WTC11 (cell line): ENCODE measurements around the gene ZSWIM9. TPM values are rescaled to one million over a fixed set of nuclear protein-coding genes. Genes with fewer than 3 reads are reported as not detected.

Source experiments
- ATAC-seq: fragments of 200-7000 bp; cut with Tn5 transposase; 2 replicates; pipeline ENCODE4 v1.10.0; 2021; ENCODE audit warnings: mild to moderate bottlenecking, moderate library complexity
- CTCF ChIA-PET: fragments of 300-600 bp; sonication (Branson Sonifier 250); formaldehyde crosslinking; loops from one replicate; lab custom pipeline; 2021; ENCODE audit warnings: antibody characterized with exemption; lab: Charles Lee
- POLR2A ChIA-PET: fragments of 350-600 bp; sonication (Branson Sonifier 250); formaldehyde crosslinking; loops from one replicate; lab custom pipeline; 2021; ENCODE audit warnings: antibody characterized with exemption; lab: Charles Lee
- DNase-seq: peaks from one replicate; pipeline ENCODE4 v3.0.0; 2021; ENCODE audit warnings: low spot score
- H3K27ac Mint-ChIP-seq: 2 replicates; pipeline ENCODE4 v1.8.0; 2021; ENCODE audit warnings: mixed read lengths
- H3K27me3 Mint-ChIP-seq: 2 replicates; pipeline ENCODE4 v1.8.0; 2021; ENCODE audit warnings: low read depth, mild to moderate bottlenecking, moderate library complexity, mixed read lengths
- H3K36me3 Mint-ChIP-seq: 2 replicates; pipeline ENCODE4 v1.8.0; 2021; ENCODE audit warnings: mixed read lengths
- H3K4me1 Mint-ChIP-seq: 2 replicates; pipeline ENCODE4 v1.8.0; 2022; ENCODE audit warnings: mixed read lengths
- H3K4me3 Mint-ChIP-seq: 2 replicates; pipeline ENCODE4 v1.8.0; 2021; ENCODE audit warnings: mild to moderate bottlenecking, moderate library complexity, mixed read lengths
- H3K9me3 Mint-ChIP-seq: 2 replicates; pipeline ENCODE4 v1.8.0; 2021; ENCODE audit warnings: mixed read lengths
- ATF2 ChIP-seq: sonication (generic); formaldehyde crosslinking; IDR thresholded peaks from 2 replicates; pipeline ENCODE4 v1.8.1; 2022; ENCODE audit warnings: low read depth, missing genetic modification reagents, borderline replicate concordance
- ATF3 ChIP-seq: sonication (generic); formaldehyde crosslinking; conservative IDR thresholded peaks from 2 replicates; pipeline ENCODE4 v1.8.1; 2022; ENCODE audit warnings: mild to moderate bottlenecking, missing genetic modification reagents
- CDX4 ChIP-seq: fragments of 250-450 bp; sonication (Bioruptor Pico); IDR thresholded peaks from 2 replicates; pipeline ENCODE4 v1.9.0; 2021; ENCODE audit warnings: moderate library complexity, mild to moderate bottlenecking, inconsistent platforms, borderline replicate concordance
- CTCF ChIP-seq: fragments of 200-600 bp; IDR thresholded peaks from 2 replicates; pipeline ENCODE4 v1.8.0; 2022; ENCODE audit warnings: antibody characterized with exemption
- ESRRA ChIP-seq: sonication (generic); formaldehyde crosslinking; IDR thresholded peaks from 2 replicates; pipeline ENCODE4 v1.8.1; 2022; ENCODE audit warnings: mild to moderate bottlenecking, missing genetic modification reagents, borderline replicate concordance
- ETV6 ChIP-seq: sonication (generic); formaldehyde crosslinking; IDR thresholded peaks from 2 replicates; pipeline ENCODE4 v1.8.1; 2022; ENCODE audit warnings: mild to moderate bottlenecking, missing genetic modification reagents
- MLX ChIP-seq: sonication (generic); formaldehyde crosslinking; IDR thresholded peaks from 2 replicates; pipeline ENCODE4 v1.8.1; 2023; ENCODE audit warnings: mild to moderate bottlenecking, missing genetic modification reagents, moderate library complexity
- NFATC4 ChIP-seq: fragments of 250-450 bp; sonication (Bioruptor Pico); IDR thresholded peaks from 2 replicates; pipeline ENCODE4 v1.9.0; 2021; ENCODE audit warnings: mild to moderate bottlenecking
- NFE2L1 ChIP-seq: sonication (generic); formaldehyde crosslinking; IDR thresholded peaks from 2 replicates; pipeline ENCODE4 v1.8.1; 2023; ENCODE audit warnings: missing genetic modification reagents
- SOX15 ChIP-seq: fragments of 250-450 bp; sonication (Bioruptor Pico); IDR thresholded peaks from 2 replicates; pipeline ENCODE4 v1.9.0; 2021; ENCODE audit warnings: mild to moderate bottlenecking
- TEAD4 ChIP-seq: sonication (generic); formaldehyde crosslinking; IDR thresholded peaks from 2 replicates; pipeline ENCODE4 v1.8.0; 2022; ENCODE audit warnings: mild to moderate bottlenecking, missing genetic modification reagents
- TP53 ChIP-seq: sonication (generic); formaldehyde crosslinking; IDR thresholded peaks from 2 replicates; pipeline ENCODE4 v1.8.1; 2023; ENCODE audit warnings: mild to moderate bottlenecking, missing genetic modification reagents
- ZMAT4 ChIP-seq: fragments of 250-450 bp; sonication (Bioruptor Pico); IDR thresholded peaks from 2 replicates; pipeline ENCODE4 v1.9.0; 2021; ENCODE audit warnings: mild to moderate bottlenecking
- ZNF138 ChIP-seq: sonication (generic); formaldehyde crosslinking; conservative IDR thresholded peaks from 2 replicates; pipeline ENCODE4 v1.8.1; 2022; ENCODE audit warnings: mild to moderate bottlenecking, moderate library complexity, missing genetic modification reagents
- ZNF263 ChIP-seq: sonication (generic); formaldehyde crosslinking; IDR thresholded peaks from 2 replicates; pipeline ENCODE4 v1.8.1; 2022; ENCODE audit warnings: low read depth, mild to moderate bottlenecking, moderate library complexity, missing genetic modification reagents
- ZNF425 ChIP-seq: fragments of 250-450 bp; sonication (Bioruptor Pico); conservative IDR thresholded peaks from 2 replicates; pipeline ENCODE4 v1.9.0; 2021; ENCODE audit warnings: mild to moderate bottlenecking
- ZNF532 ChIP-seq: fragments of 250-450 bp; sonication (Bioruptor Pico); IDR thresholded peaks from 2 replicates; pipeline ENCODE4 v1.9.0; 2021; ENCODE audit warnings: mild to moderate bottlenecking, borderline replicate concordance
- total RNA-seq: library from RNA; stranded (reverse); gene quantifications from 3 replicates; pipeline ENCODE4 v1.2.3, GENCODE V29; 2021

Gene ZSWIM9
- total RNA-seq, 1 experiment from 2014 or later: 12.8 TPM

- CTCF ChIA-PET: interaction anchor here (1.0 to 3.4 kb wide), 3 partner anchors 10 to 27 kb away, joined by 5 to 29 read pairs (median 5); no protein-coding TSS in a partner anchor
- ATAC-seq: no peak
- Mint-ChIP-seq H3K27ac (no peak overlapping the region), H3K27me3 (no peaks in the 10 kb centered on the region), H3K4me1 (peaks cover 16% of the 10 kb centered on the region)
- POLR2A ChIA-PET: interaction anchor here (3.2 kb wide), 1 partner anchor 32 kb away, joined by 13 read pairs; no protein-coding TSS in a partner anchor
- TF ChIP-seq ZNF532 (CRISPR knock-in tag): no peak
- TF ChIP-seq ZNF138 (CRISPR knock-in tag): no peak
- TF ChIP-seq NFATC4 (CRISPR knock-in tag): no peak
- TF ChIP-seq ATF3: no peak
- no peak for TF ChIP-seq TEAD4 (CRISPR knock-in tag)
- no peak for TF ChIP-seq TP53
- no peak for TF ChIP-seq ETV6 (CRISPR knock-in tag)
- TF ChIP-seq ZMAT4 (CRISPR knock-in tag): no peak
- TF ChIP-seq, all 79 proteins: peak for 0
- no peaks in the 10 kb centered on the region for H3K9me3 Mint-ChIP-seq
- no peak for DNase-seq
- peak overlapping the region; percentile 91 for H3K4me3 Mint-ChIP-seq
- H3K36me3 Mint-ChIP-seq: peaks cover 31% of the 10 kb centered on the region
These were observed 1.2 kb downstream of the ZSWIM9 start for GRCh38 chr19:48171710-48172109.

GRCh38 chr19:48174445-48175030 is 4.1 kb downstream of the ZSWIM9 start:
- peaks cover 7% of the 10 kb centered on the region for H3K4me1 Mint-ChIP-seq
- TF ChIP-seq NFE2L1 (CRISPR knock-in tag): no peak
- TF ChIP-seq ATF2 (CRISPR knock-in tag): no peak
- no peak for TF ChIP-seq ZNF532 (CRISPR knock-in tag)
- TF ChIP-seq MLX (CRISPR knock-in tag): no peak
- no peak for TF ChIP-seq ZNF425 (CRISPR knock-in tag)
- no peak for TF ChIP-seq SOX15
- no peak for TF ChIP-seq CDX4
- no peak for TF ChIP-seq ESRRA (CRISPR knock-in tag)
- no peak for TF ChIP-seq CTCF
- TF ChIP-seq NFATC4 (CRISPR knock-in tag): no peak
- no peak for TF ChIP-seq ZNF263 (CRISPR knock-in tag)
- ChIA-PET CTCF (interaction anchor here (0.6 kb wide), 1 partner anchor 15 kb away, joined by 4 read pairs; no protein-coding TSS in a partner anchor), POLR2A (no interaction called here)
- no peak overlapping the region for H3K27ac Mint-ChIP-seq
- no peak overlapping the region for H3K4me3 Mint-ChIP-seq
- H3K27me3 Mint-ChIP-seq: no peaks in the 10 kb centered on the region
- ATAC-seq (no peak), DNase-seq (no peak)
- 0 out of 2 replicates have a peak, but pooled peaks cover 3% of the 10 kb centered on the region for H3K9me3 Mint-ChIP-seq
- H3K36me3 Mint-ChIP-seq: peaks cover 39% of the 10 kb centered on the region
